ENCODE data around the gene AASDH.

AASDH gene

GRCh38 chr4:56301181-56301996 is 85.9 kb downstream of the AASDH start:
- H3K4me3 ChIP-seq (ENCODE audit: low read length): no peak overlapping the region
- peak; percentile 68 for DNase-seq (ENCODE audit: low read depth, low spot score)

GRCh38 chr4:56298236-56298635 is 89.1 kb downstream of the AASDH start:
- no peak overlapping the region for H3K4me3 ChIP-seq (ENCODE audit: low read length)
- no peak for DNase-seq (ENCODE audit: low read depth, low spot score)

- H3K4me3 ChIP-seq (ENCODE audit: low read length): no peak overlapping the region
- DNase-seq (ENCODE audit: low read depth, low spot score): no peak
Observed at GRCh38 chr4:56297776-56298175, 89.5 kb downstream of the AASDH start.

GRCh38 chr4:56296526-56296925 is 90.8 kb downstream of the AASDH start:
- H3K4me3 ChIP-seq (ENCODE audit: low read length): no peak overlapping the region
- no peak for DNase-seq (ENCODE audit: low read depth, low spot score)

GRCh38 chr4:56293121-56293520 is 94.2 kb downstream of the AASDH start:
- no peak overlapping the region for H3K4me3 ChIP-seq (ENCODE audit: low read length)

GRCh38 chr4:56289934-56290333 is 97.4 kb downstream of the AASDH start:
- no peak overlapping the region for H3K4me3 ChIP-seq (ENCODE audit: low read length)
- DNase-seq (ENCODE audit: low read depth, low spot score): no peak

More at GRCh38 chr4:56293121-56293520, 94.2 kb downstream of the AASDH start:
- DNase-seq (ENCODE audit: low read depth, low spot score): no peak

GRCh38 chr4:56288663-56289062 is 98.6 kb downstream of the AASDH start:
- H3K4me3 ChIP-seq (ENCODE audit: low read length): no peak overlapping the region
- no peak for DNase-seq (ENCODE audit: low read depth, low spot score)

Data from Jurkat, Clone E6-1 (cell line).